OCI-LY1 (cell line): ENCODE measurements around the gene CENPU.

Experiments used
- EZH2 ChIP-seq: fragments of 200-600 bp; sonication (generic), shearing (Covaris generic); IDR thresholded peaks from 2 replicates; pipeline ENCODE4 v1.8.0; 2017; ENCODE audit warnings: borderline replicate concordance, mixed run types, mild to moderate bottlenecking, antibody characterized with exemption, low read length, moderate library complexity, mixed read lengths
- TF ChIP-seq, protein P1 (sequence below): fragments of 200-600 bp; sonication (generic), shearing (Covaris generic); IDR thresholded peaks from 2 replicates; pipeline ENCODE4 v1.5.1; 2017; ENCODE audit warnings: mild to moderate bottlenecking, antibody characterized with exemption, low read length, moderate library complexity, mixed read lengths

DNA sequence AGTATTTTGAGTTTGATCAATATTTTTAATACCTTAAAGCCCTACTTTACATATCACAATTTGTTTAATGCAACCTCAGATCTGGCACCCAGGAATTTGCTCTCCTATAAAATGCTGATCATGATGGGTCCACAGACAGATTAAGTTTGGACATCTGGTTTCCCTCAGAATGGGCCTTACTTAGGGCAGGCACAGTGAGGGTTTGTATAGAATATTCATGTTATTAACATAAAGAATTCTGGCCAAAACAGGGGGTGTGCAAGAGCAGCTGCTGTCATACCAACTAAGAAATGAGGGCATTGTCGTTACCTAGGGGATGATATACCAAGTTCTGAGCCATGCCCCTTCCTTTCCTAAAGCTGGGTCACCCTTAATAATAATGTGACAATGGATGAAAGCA lies 37.5 kb upstream of the CENPU start:
- TF ChIP-seq, protein P1, sequence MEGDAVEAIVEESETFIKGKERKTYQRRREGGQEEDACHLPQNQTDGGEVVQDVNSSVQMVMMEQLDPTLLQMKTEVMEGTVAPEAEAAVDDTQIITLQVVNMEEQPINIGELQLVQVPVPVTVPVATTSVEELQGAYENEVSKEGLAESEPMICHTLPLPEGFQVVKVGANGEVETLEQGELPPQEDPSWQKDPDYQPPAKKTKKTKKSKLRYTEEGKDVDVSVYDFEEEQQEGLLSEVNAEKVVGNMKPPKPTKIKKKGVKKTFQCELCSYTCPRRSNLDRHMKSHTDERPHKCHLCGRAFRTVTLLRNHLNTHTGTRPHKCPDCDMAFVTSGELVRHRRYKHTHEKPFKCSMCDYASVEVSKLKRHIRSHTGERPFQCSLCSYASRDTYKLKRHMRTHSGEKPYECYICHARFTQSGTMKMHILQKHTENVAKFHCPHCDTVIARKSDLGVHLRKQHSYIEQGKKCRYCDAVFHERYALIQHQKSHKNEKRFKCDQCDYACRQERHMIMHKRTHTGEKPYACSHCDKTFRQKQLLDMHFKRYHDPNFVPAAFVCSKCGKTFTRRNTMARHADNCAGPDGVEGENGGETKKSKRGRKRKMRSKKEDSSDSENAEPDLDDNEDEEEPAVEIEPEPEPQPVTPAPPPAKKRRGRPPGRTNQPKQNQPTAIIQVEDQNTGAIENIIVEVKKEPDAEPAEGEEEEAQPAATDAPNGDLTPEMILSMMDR = no peak
- TF ChIP-seq EZH2 = no peak
